ENCODE measurements around the gene MMEL1. TPM values are rescaled to one million over a fixed set of nuclear protein-coding genes. Genes with fewer than 3 reads are reported as not detected.
"Not testable (repeated sequence)": the region's sequence is repeated elsewhere in the genome, so short reads cannot be mapped to it uniquely, and the experiment has no call there.

MMEL1 gene
- total and polyA plus RNA-seq, 2 donors (not counting 1 experiment from before 2014, with no cell fraction given) = 0.33 to 0.60 TPM

GRCh38 chr1:2657124-2657523 is 24.3 kb upstream of the MMEL1 start:
- H3K9me3 ChIP-seq (ENCODE audit: control insufficient read depth, insufficient read depth, low read depth, low read length) = peaks cover 24% of the 10 kb centered on the region
- H3K36me3 ChIP-seq (ENCODE audit: control insufficient read depth, insufficient read depth, low read length); H2AFZ ChIP-seq (ENCODE audit: low read length); DNase-seq (ENCODE audit: low read depth in 2 of 2); H3K79me2 ChIP-seq (ENCODE audit: control insufficient read depth, insufficient read depth, low read length); H3K4me3 ChIP-seq (replicated peaks in 1 of 4; ENCODE audit: control extremely low read depth in 1 of 4, insufficient read depth in 1 of 4, low read depth in 3 of 4, low read length in 4 of 4); H4K20me1 ChIP-seq (ENCODE audit: control insufficient read depth, extremely low read depth, insufficient read depth, low read length); H3K9ac ChIP-seq (ENCODE audit: insufficient read depth, low read length); H3K4me1 ChIP-seq (ENCODE audit: control insufficient read depth, extremely low read depth, insufficient read depth, low read length); H3K4me2 ChIP-seq (ENCODE audit: extremely low read depth, insufficient read depth, low read length); H3K27ac ChIP-seq (ENCODE audit: insufficient read depth, low read length); H3K27me3 ChIP-seq (ENCODE audit: control insufficient read depth, insufficient read depth, low read length): not testable (repeated sequence)

GRCh38 chr1:2655598-2656434 is 23.0 kb upstream of the MMEL1 start:
- not testable (repeated sequence) for H3K79me2 ChIP-seq (ENCODE audit: control insufficient read depth, insufficient read depth, low read length); H3K27me3 ChIP-seq (ENCODE audit: control insufficient read depth, insufficient read depth, low read length); H2AFZ ChIP-seq (ENCODE audit: low read length); H3K27ac ChIP-seq (ENCODE audit: insufficient read depth, low read length); DNase-seq (ENCODE audit: low read depth in 2 of 2); H3K9ac ChIP-seq (ENCODE audit: insufficient read depth, low read length); H4K20me1 ChIP-seq (ENCODE audit: control insufficient read depth, extremely low read depth, insufficient read depth, low read length); H3K36me3 ChIP-seq (ENCODE audit: control insufficient read depth, insufficient read depth, low read length); H3K4me1 ChIP-seq (ENCODE audit: control insufficient read depth, extremely low read depth, insufficient read depth, low read length); H3K4me3 ChIP-seq (replicated peaks in 1 of 4; ENCODE audit: control extremely low read depth in 1 of 4, insufficient read depth in 1 of 4, low read depth in 3 of 4, low read length in 4 of 4); H3K4me2 ChIP-seq (ENCODE audit: extremely low read depth, insufficient read depth, low read length)
- H3K9me3 ChIP-seq (ENCODE audit: control insufficient read depth, insufficient read depth, low read depth, low read length) = peaks cover 24% of the 10 kb centered on the region

- H4K20me1 ChIP-seq (ENCODE audit: control insufficient read depth, extremely low read depth, insufficient read depth, low read length); H3K36me3 ChIP-seq (ENCODE audit: control insufficient read depth, insufficient read depth, low read length); H3K4me2 ChIP-seq (ENCODE audit: extremely low read depth, insufficient read depth, low read length); H3K4me3 ChIP-seq (replicated peaks in 1 of 4; ENCODE audit: control extremely low read depth in 1 of 4, insufficient read depth in 1 of 4, low read depth in 3 of 4, low read length in 4 of 4); DNase-seq (ENCODE audit: low read depth in 2 of 2); H3K9ac ChIP-seq (ENCODE audit: insufficient read depth, low read length); H3K27me3 ChIP-seq (ENCODE audit: control insufficient read depth, insufficient read depth, low read length); H3K4me1 ChIP-seq (ENCODE audit: control insufficient read depth, extremely low read depth, insufficient read depth, low read length); H3K79me2 ChIP-seq (ENCODE audit: control insufficient read depth, insufficient read depth, low read length); H3K27ac ChIP-seq (ENCODE audit: insufficient read depth, low read length); H2AFZ ChIP-seq (ENCODE audit: low read length): not testable (repeated sequence)
- peaks cover 24% of the 10 kb centered on the region for H3K9me3 ChIP-seq (ENCODE audit: control insufficient read depth, insufficient read depth, low read depth, low read length)
Observed at GRCh38 chr1:2654443-2654948, 21.7 kb upstream of the MMEL1 start.

GRCh38 chr1:2653741-2654442 is 21.1 kb upstream of the MMEL1 start:
- not testable (repeated sequence) for H3K4me2 ChIP-seq (ENCODE audit: extremely low read depth, insufficient read depth, low read length); H3K4me1 ChIP-seq (ENCODE audit: control insufficient read depth, extremely low read depth, insufficient read depth, low read length); H3K79me2 ChIP-seq (ENCODE audit: control insufficient read depth, insufficient read depth, low read length); H2AFZ ChIP-seq (ENCODE audit: low read length); H3K27ac ChIP-seq (ENCODE audit: insufficient read depth, low read length); DNase-seq (ENCODE audit: low read depth in 2 of 2); H3K27me3 ChIP-seq (ENCODE audit: control insufficient read depth, insufficient read depth, low read length); H4K20me1 ChIP-seq (ENCODE audit: control insufficient read depth, extremely low read depth, insufficient read depth, low read length); H3K36me3 ChIP-seq (ENCODE audit: control insufficient read depth, insufficient read depth, low read length); H3K4me3 ChIP-seq (replicated peaks in 1 of 4; ENCODE audit: control extremely low read depth in 1 of 4, insufficient read depth in 1 of 4, low read depth in 3 of 4, low read length in 4 of 4)
- Histone ChIP-seq H3K9me3 (ENCODE audit: control insufficient read depth, insufficient read depth, low read depth, low read length) (peaks cover 24% of the 10 kb centered on the region), H3K9ac (ENCODE audit: insufficient read depth, low read length) (peak overlapping the region; percentile 10)

- not testable (repeated sequence) for H3K36me3 ChIP-seq (ENCODE audit: control insufficient read depth, insufficient read depth, low read length); H2AFZ ChIP-seq (ENCODE audit: low read length); DNase-seq (ENCODE audit: low read depth in 2 of 2); H3K4me3 ChIP-seq (replicated peaks in 1 of 4; ENCODE audit: control extremely low read depth in 1 of 4, insufficient read depth in 1 of 4, low read depth in 3 of 4, low read length in 4 of 4); H3K27me3 ChIP-seq (ENCODE audit: control insufficient read depth, insufficient read depth, low read length); H3K9ac ChIP-seq (ENCODE audit: insufficient read depth, low read length); H3K4me2 ChIP-seq (ENCODE audit: extremely low read depth, insufficient read depth, low read length); H3K79me2 ChIP-seq (ENCODE audit: control insufficient read depth, insufficient read depth, low read length); H4K20me1 ChIP-seq (ENCODE audit: control insufficient read depth, extremely low read depth, insufficient read depth, low read length); H3K27ac ChIP-seq (ENCODE audit: insufficient read depth, low read length); H3K4me1 ChIP-seq (ENCODE audit: control insufficient read depth, extremely low read depth, insufficient read depth, low read length)
- H3K9me3 ChIP-seq (ENCODE audit: control insufficient read depth, insufficient read depth, low read depth, low read length) = peaks cover 24% of the 10 kb centered on the region
Observed at GRCh38 chr1:2652926-2653571, 20.2 kb upstream of the MMEL1 start.

- not testable (repeated sequence) for H3K9ac ChIP-seq (ENCODE audit: insufficient read depth, low read length); H3K36me3 ChIP-seq (ENCODE audit: control insufficient read depth, insufficient read depth, low read length); H3K79me2 ChIP-seq (ENCODE audit: control insufficient read depth, insufficient read depth, low read length); H2AFZ ChIP-seq (ENCODE audit: low read length); H4K20me1 ChIP-seq (ENCODE audit: control insufficient read depth, extremely low read depth, insufficient read depth, low read length); H3K4me2 ChIP-seq (ENCODE audit: extremely low read depth, insufficient read depth, low read length); H3K4me1 ChIP-seq (ENCODE audit: control insufficient read depth, extremely low read depth, insufficient read depth, low read length); DNase-seq (ENCODE audit: low read depth in 2 of 2); H3K27me3 ChIP-seq (ENCODE audit: control insufficient read depth, insufficient read depth, low read length); H3K27ac ChIP-seq (ENCODE audit: insufficient read depth, low read length); H3K4me3 ChIP-seq (replicated peaks in 1 of 4; ENCODE audit: control extremely low read depth in 1 of 4, insufficient read depth in 1 of 4, low read depth in 3 of 4, low read length in 4 of 4)
- peaks cover 24% of the 10 kb centered on the region for H3K9me3 ChIP-seq (ENCODE audit: control insufficient read depth, insufficient read depth, low read depth, low read length)
Observed at GRCh38 chr1:2652152-2652925, 19.5 kb upstream of the MMEL1 start.

Data from fibroblast of lung (primary cell).